ENCODE results near the gene WBP4. TPM values are rescaled to one million over a fixed set of nuclear protein-coding genes. Genes with fewer than 3 reads are reported as not detected.

The WBP4 gene
- total and polyA plus RNA-seq, 2 of the 13 experiments (the other 11 are each of a cell fraction or from before 2014, with no cell fraction given) = 6.7 to 11.7 TPM

DNA sequence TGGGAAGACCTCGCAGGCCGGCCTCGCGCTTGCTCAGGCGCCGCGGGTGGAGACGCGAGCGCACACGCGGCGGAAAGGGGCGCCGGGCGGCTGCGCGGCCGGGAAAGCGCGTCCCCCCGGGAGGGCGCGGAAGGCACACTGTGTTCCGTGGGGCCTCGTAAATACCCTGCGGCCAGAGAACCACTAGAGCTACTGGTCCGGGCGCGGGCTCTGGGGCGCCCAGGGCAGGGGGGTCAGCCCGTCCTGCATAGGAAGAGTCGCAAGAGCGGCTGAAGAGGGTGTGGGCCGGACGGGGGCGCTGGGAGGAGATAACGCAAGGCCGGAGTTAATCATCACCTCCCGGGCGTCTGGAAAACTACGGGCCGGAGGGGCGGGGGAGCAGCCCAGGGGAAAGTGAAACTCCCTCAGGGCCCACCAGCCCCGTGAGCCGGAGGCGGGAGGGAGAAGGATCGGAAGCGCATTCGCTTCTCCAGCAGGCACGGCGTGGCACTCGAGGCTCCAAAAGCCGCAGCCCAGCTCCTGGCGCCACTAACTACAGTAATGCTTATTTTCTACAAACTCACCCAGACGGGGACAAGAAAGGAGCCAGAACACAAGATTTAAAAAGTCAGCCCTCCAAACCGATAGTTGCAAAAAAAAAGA lies 1.1 kb upstream of the WBP4 start (continued):
- TF ChIP-seq, protein P1, sequence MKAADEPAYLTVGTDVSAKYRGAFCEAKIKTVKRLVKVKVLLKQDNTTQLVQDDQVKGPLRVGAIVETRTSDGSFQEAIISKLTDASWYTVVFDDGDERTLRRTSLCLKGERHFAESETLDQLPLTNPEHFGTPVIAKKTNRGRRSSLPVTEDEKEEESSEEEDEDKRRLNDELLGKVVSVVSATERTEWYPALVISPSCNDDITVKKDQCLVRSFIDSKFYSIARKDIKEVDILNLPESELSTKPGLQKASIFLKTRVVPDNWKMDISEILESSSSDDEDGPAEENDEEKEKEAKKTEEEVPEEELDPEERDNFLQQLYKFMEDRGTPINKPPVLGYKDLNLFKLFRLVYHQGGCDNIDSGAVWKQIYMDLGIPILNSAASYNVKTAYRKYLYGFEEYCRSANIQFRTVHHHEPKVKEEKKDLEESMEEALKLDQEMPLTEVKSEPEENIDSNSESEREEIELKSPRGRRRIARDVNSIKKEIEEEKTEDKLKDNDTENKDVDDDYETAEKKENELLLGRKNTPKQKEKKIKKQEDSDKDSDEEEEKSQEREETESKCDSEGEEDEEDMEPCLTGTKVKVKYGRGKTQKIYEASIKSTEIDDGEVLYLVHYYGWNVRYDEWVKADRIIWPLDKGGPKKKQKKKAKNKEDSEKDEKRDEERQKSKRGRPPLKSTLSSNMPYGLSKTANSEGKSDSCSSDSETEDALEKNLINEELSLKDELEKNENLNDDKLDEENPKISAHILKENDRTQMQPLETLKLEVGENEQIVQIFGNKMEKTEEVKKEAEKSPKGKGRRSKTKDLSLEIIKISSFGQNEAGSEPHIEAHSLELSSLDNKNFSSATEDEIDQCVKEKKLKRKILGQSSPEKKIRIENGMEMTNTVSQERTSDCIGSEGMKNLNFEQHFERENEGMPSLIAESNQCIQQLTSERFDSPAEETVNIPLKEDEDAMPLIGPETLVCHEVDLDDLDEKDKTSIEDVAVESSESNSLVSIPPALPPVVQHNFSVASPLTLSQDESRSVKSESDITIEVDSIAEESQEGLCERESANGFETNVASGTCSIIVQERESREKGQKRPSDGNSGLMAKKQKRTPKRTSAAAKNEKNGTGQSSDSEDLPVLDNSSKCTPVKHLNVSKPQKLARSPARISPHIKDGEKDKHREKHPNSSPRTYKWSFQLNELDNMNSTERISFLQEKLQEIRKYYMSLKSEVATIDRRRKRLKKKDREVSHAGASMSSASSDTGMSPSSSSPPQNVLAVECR (CRISPR knock-in tag; IDR thresholded peaks at IDR 0.05; ENCODE audit: borderline replicate concordance) = peak; percentile 73; the same call in 1 of the 2 replicates
- TF ChIP-seq BRD4 (CRISPR knock-in tag; IDR thresholded peaks at IDR 0.05) (no peak), ZNF564 (CRISPR knock-in tag; IDR thresholded peaks at IDR 0.05) (peak; percentile 68; the same call in 1 of the 2 replicates), SMYD3 (CRISPR knock-in tag; IDR thresholded peaks at IDR 0.05) (no peak), RFXANK (CRISPR knock-in tag; IDR thresholded peaks at IDR 0.05) (no peak), WIZ (CRISPR knock-in tag; IDR thresholded peaks at IDR 0.05) (no peak), ZNF326 (CRISPR knock-in tag; IDR thresholded peaks at IDR 0.05; ENCODE audit: borderline replicate concordance) (no peak), SAP130 (CRISPR knock-in tag; IDR thresholded peaks at IDR 0.05; ENCODE audit: low read depth) (peak; percentile 83), KLF13 (CRISPR knock-in tag; IDR thresholded peaks at IDR 0.05) (no peak), SMAD1 (CRISPR knock-in tag; IDR thresholded peaks at IDR 0.05; ENCODE audit: borderline replicate concordance, low read depth) (no peak), RNF2 (conservative IDR thresholded peaks at IDR 0.05; ENCODE audit: low read depth) (peak; percentile 17; the same call in 1 of the 2 replicates), BRCA1 (CRISPR knock-in tag; IDR thresholded peaks at IDR 0.05) (no peak)
- TF ChIP-seq, protein P2, sequence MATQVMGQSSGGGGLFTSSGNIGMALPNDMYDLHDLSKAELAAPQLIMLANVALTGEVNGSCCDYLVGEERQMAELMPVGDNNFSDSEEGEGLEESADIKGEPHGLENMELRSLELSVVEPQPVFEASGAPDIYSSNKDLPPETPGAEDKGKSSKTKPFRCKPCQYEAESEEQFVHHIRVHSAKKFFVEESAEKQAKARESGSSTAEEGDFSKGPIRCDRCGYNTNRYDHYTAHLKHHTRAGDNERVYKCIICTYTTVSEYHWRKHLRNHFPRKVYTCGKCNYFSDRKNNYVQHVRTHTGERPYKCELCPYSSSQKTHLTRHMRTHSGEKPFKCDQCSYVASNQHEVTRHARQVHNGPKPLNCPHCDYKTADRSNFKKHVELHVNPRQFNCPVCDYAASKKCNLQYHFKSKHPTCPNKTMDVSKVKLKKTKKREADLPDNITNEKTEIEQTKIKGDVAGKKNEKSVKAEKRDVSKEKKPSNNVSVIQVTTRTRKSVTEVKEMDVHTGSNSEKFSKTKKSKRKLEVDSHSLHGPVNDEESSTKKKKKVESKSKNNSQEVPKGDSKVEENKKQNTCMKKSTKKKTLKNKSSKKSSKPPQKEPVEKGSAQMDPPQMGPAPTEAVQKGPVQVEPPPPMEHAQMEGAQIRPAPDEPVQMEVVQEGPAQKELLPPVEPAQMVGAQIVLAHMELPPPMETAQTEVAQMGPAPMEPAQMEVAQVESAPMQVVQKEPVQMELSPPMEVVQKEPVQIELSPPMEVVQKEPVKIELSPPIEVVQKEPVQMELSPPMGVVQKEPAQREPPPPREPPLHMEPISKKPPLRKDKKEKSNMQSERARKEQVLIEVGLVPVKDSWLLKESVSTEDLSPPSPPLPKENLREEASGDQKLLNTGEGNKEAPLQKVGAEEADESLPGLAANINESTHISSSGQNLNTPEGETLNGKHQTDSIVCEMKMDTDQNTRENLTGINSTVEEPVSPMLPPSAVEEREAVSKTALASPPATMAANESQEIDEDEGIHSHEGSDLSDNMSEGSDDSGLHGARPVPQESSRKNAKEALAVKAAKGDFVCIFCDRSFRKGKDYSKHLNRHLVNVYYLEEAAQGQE (IDR thresholded peaks at IDR 0.05; ENCODE audit: borderline replicate concordance in 1 of 2, low read depth in 1 of 2, low read length in 2 of 2) = peak in 1 of 2 experiments; percentile 4; a peak in 1 of 4 replicates
- TF ChIP-seq, protein P3, sequence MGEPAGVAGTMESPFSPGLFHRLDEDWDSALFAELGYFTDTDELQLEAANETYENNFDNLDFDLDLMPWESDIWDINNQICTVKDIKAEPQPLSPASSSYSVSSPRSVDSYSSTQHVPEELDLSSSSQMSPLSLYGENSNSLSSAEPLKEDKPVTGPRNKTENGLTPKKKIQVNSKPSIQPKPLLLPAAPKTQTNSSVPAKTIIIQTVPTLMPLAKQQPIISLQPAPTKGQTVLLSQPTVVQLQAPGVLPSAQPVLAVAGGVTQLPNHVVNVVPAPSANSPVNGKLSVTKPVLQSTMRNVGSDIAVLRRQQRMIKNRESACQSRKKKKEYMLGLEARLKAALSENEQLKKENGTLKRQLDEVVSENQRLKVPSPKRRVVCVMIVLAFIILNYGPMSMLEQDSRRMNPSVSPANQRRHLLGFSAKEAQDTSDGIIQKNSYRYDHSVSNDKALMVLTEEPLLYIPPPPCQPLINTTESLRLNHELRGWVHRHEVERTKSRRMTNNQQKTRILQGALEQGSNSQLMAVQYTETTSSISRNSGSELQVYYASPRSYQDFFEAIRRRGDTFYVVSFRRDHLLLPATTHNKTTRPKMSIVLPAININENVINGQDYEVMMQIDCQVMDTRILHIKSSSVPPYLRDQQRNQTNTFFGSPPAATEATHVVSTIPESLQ (CRISPR knock-in tag; conservative IDR thresholded peaks at IDR 0.05) = no peak
- TF ChIP-seq, protein P4, sequence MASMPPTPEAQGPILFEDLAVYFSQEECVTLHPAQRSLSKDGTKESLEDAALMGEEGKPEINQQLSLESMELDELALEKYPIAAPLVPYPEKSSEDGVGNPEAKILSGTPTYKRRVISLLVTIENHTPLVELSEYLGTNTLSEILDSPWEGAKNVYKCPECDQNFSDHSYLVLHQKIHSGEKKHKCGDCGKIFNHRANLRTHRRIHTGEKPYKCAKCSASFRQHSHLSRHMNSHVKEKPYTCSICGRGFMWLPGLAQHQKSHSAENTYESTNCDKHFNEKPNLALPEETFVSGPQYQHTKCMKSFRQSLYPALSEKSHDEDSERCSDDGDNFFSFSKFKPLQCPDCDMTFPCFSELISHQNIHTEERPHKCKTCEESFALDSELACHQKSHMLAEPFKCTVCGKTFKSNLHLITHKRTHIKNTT (CRISPR knock-in tag; IDR thresholded peaks at IDR 0.05) = no peak
- TF ChIP-seq, protein P5, sequence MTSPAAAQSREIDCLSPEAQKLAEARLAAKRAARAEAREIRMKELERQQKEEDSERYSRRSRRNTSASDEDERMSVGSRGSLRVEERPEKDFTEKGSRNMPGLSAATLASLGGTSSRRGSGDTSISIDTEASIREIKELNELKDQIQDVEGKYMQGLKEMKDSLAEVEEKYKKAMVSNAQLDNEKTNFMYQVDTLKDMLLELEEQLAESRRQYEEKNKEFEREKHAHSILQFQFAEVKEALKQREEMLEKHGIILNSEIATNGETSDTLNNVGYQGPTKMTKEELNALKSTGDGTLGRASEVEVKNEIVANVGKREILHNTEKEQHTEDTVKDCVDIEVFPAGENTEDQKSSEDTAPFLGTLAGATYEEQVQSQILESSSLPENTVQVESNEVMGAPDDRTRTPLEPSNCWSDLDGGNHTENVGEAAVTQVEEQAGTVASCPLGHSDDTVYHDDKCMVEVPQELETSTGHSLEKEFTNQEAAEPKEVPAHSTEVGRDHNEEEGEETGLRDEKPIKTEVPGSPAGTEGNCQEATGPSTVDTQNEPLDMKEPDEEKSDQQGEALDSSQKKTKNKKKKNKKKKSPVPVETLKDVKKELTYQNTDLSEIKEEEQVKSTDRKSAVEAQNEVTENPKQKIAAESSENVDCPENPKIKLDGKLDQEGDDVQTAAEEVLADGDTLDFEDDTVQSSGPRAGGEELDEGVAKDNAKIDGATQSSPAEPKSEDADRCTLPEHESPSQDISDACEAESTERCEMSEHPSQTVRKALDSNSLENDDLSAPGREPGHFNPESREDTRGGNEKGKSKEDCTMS (CRISPR knock-in tag; conservative IDR thresholded peaks at IDR 0.05) = no peak

All from HepG2 (cell line).